GM12878 (cell line): ENCODE results near the gene HIPK4. TPM values are rescaled to one million over a fixed set of nuclear protein-coding genes. Genes with fewer than 3 reads are reported as not detected.

Experiments
- ATAC-seq: fragments of 200-7000 bp; cut with Tn5 transposase; 3 replicates; pipeline ENCODE4 v1.9.1; 2020; ENCODE audit warnings: mild to moderate bottlenecking, moderate library complexity
- BruUV-seq: library from RNA; stranded (reverse); fragments of 400-500 nt; replicated peaks from 2 replicates; lab custom pipeline; 2021; lab: Mats Ljungman, UMichigan
- CTCF ChIA-PET: fragments of 300-600 bp; sonication (Branson Sonifier 250); formaldehyde crosslinking; extraction: SDS; loops from one replicate; lab custom pipeline; 2021; ENCODE audit warnings: inconsistent platforms; lab: Yijun Ruan, JAX
- POLR2A ChIA-PET: fragments of 350-600 bp; formaldehyde crosslinking; extraction: SDS; loops from one replicate; lab custom pipeline; 2021; ENCODE audit warnings: inconsistent platforms; lab: Charles Lee
- RAD21 ChIA-PET: fragments of 300-600 bp; sonication (Branson Sonifier 250); formaldehyde crosslinking; loops from one replicate; lab custom pipeline; 2023; ENCODE audit warnings: antibody characterized with exemption; ENCODE audit not compliant: unreplicated experiment; lab: Charles Lee
- SMC1A ChIA-PET: fragments of 300-600 bp; sonication (Branson Sonifier 250); formaldehyde crosslinking; loops from one replicate; lab custom pipeline; 2023; ENCODE audit not compliant: unreplicated experiment, uncharacterized antibody; lab: Charles Lee
- DNase-seq: peaks from one replicate; pipeline ENCODE4 v3.0.0-alpha.2; 2011; ENCODE audit warnings: low read depth, low spot score
- FAIRE-seq: peaks from 3 replicates; lab custom pipeline; 2011; peaks lifted over from hg19 to GRCh38; lab: Jason Lieb, UNC
- H2AFZ ChIP-seq: 2 replicates; pipeline ENCODE4 v1.6.0; 2011; ENCODE audit warnings: low read depth, low read length, control low read depth; ENCODE audit not compliant: control insufficient read depth
- H3K27ac ChIP-seq: 2 replicates; pipeline ENCODE4 v1.5.1; 2011; ENCODE audit warnings: control low read depth; ENCODE audit not compliant: control insufficient read depth, insufficient read depth
- H3K27me3 ChIP-seq, 2 experiments: replicated peaks in 1 of 2; 2 replicates each; pipeline versions ENCODE4 v1.6.0 to v1.6.1; 2011; ENCODE audit warnings: low read length in 1 of 2; ENCODE audit not compliant: control insufficient read depth in 2 of 2, insufficient read depth in 2 of 2
- H3K36me3 ChIP-seq, 2 experiments: 2 replicates each; pipeline ENCODE4 v1.5.1; 2011; ENCODE audit warnings: low read length in 1 of 2; ENCODE audit not compliant: control insufficient read depth in 2 of 2, insufficient read depth in 2 of 2
- H3K4me1 ChIP-seq: 2 replicates; pipeline ENCODE4 v1.6.1; 2011; ENCODE audit warnings: mild to moderate bottlenecking, low read length, moderate library complexity, mixed read lengths; ENCODE audit not compliant: control insufficient read depth, insufficient read depth
- H3K4me2 ChIP-seq: 2 replicates; pipeline ENCODE4 v1.6.0; 2011; ENCODE audit warnings: control low read depth; ENCODE audit not compliant: control insufficient read depth, insufficient read depth
- H3K4me3 ChIP-seq: fragments of 200-600 bp; sonication (generic); 2 replicates; pipeline ENCODE4 v1.5.1; 2016
- H3K79me2 ChIP-seq: 2 replicates; pipeline ENCODE4 v1.6.0; 2011; ENCODE audit warnings: low read length; ENCODE audit not compliant: control insufficient read depth, insufficient read depth
- H3K9ac ChIP-seq: 2 replicates; pipeline ENCODE4 v1.8.0; 2011; ENCODE audit warnings: low read length, control low read depth, mixed read lengths; ENCODE audit not compliant: control insufficient read depth, insufficient read depth
- H3K9me3 ChIP-seq: replicated peaks from 3 replicates; pipeline ENCODE4 v1.5.1; 2011; ENCODE audit warnings: mild to moderate bottlenecking, low read length; ENCODE audit not compliant: control insufficient read depth, insufficient read depth
- H4K20me1 ChIP-seq: 2 replicates; pipeline ENCODE4 v1.6.0; 2011; ENCODE audit not compliant: control insufficient read depth, insufficient read depth
- KLF5 ChIP-seq: fragments of 450-650 bp; IDR thresholded peaks from 2 replicates; pipeline ENCODE4 v1.6.1; 2014; ENCODE audit warnings: mild to moderate bottlenecking; ENCODE audit not compliant: partially characterized antibody
- MEF2A ChIP-seq: IDR thresholded peaks from 2 replicates; pipeline ENCODE4 v1.6.1; 2011; ENCODE audit warnings: low read depth, mild to moderate bottlenecking, low read length, moderate library complexity; ENCODE audit not compliant: insufficient read depth
- SMC3 ChIP-seq: IDR thresholded peaks from 2 replicates; pipeline ENCODE4 v1.6.1; 2011; ENCODE audit warnings: low read length, improper control_type of control experiment, borderline replicate concordance
- ZNF217 ChIP-seq: fragments of 450-650 bp; IDR thresholded peaks from 2 replicates; pipeline ENCODE4 v1.6.1; 2017; ENCODE audit warnings: antibody characterized with exemption, mild to moderate bottlenecking
- WGBS: methylation state at CpG from one replicate; pipeline ENCODE4 v1.1.6; 2016; ENCODE audit warnings: low lambda C conversion rate; ENCODE audit not compliant: insufficient replicate concordance, insufficient coverage; ENCODE audit errors: missing lambda C conversion rate; 5-methylcytosine and 5-hydroxymethylcytosine counted together
- in situ Hi-C: fragments of 300-500 bp; cut with MboI; formaldehyde crosslinking; loops from 9 replicates; pipeline ENCODE4 v1.14.3; 2018; ENCODE audit warnings: mixed read lengths
- intact Hi-C: fragments of 100-400 bp; cut with micrococcal nuclease; formaldehyde crosslinking; loops from one replicate; pipeline ENCODE4 v1.14.2; 2022; ENCODE audit not compliant: unreplicated experiment
- polyA plus RNA-seq, 11 experiments: library from polyadenylated mRNA; depleted of rRNA in 4 of 11; unstranded in 6 of 11; stranded (reverse) in 5 of 11; fragments of >200 nt; fragmentation: Nextera tagmentation in 4 of 11; fragmentation: Illumina TruSeq in 1 of 11; extraction: Ambion mirVana in 4 of 11; extraction: Trizol in 1 of 11; gene quantifications; 1 replicate in 1 of 11; 2 replicates in 10 of 11; pipeline versions ENCODE4 v1.2.1 to v1.2.3, GENCODE V29; 2011 to 2016; ENCODE audit warnings: inconsistent platforms in 2 of 11, missing spikeins in 2 of 11, low read depth in 1 of 11
- total RNA-seq, 4 experiments: library from RNA; depleted of rRNA in 3 of 4; stranded (reverse); fragments of >200 nt in 3 of 4; fragmentation: Illumina TruSeq in 1 of 4; extraction: Trizol in 1 of 4; gene quantifications; 2 replicates each; pipeline versions ENCODE4 v1.2.1 to v1.2.3, GENCODE V29; 2013 to 2021
- TF ChIP-seq, protein P1 (sequence below): fragments of 450-650 bp; IDR thresholded peaks from 2 replicates; pipeline ENCODE4 v1.6.1; 2016; ENCODE audit warnings: mild to moderate bottlenecking

Gene HIPK4
- total and polyA plus RNA-seq, 10 of the 15 experiments (the other 5 are each of a cell fraction or from before 2014, with no cell fraction given) = 0.07 to 0.13 (median 0.08) TPM; not detected in 7

DNA sequence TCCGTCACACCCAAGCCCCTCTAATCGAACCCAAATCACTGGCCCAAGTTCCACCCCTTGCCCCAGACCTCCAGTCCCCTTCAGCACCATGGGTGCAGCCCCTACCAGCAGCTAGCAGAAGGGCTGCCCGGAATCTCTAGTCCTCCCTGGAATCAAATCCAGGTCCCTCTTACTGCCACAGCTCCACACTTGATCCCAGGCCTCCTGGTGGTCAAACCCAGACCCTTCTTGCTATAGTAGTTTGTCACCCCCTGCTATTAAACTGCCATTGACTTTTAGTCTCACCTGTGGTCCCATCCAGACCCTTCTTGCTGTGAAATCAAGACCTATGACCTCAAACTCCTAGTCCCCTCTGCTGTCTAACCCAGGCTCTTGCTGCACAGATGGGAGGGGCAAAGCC lies 8.7 kb downstream of the HIPK4 start:
- no peak overlapping the region for H3K27ac ChIP-seq
- BruUV-seq = no TSS peak
- no peak for ATAC-seq
- H3K9me3 ChIP-seq = no peaks in the 10 kb centered on the region
- RAD21 ChIA-PET = interaction anchor here (0.6 to 1.0 kb wide), 2 partner anchors 75 to 76 kb away, joined by 3 to 4 read pairs; no protein-coding TSS in a partner anchor
- CTCF ChIA-PET = interaction anchor here (0.6 kb wide), 1 partner anchor 76 kb away, joined by 3 read pairs; no protein-coding TSS in a partner anchor
- H3K4me1 ChIP-seq = no peaks in the 10 kb centered on the region
- WGBS = 27% methylated on average over 3 of the region's 3 CpGs
- no peaks in the 10 kb centered on the region for H4K20me1 ChIP-seq
- TF ChIP-seq SMC3 (peak; percentile 12; the same call in 1 of the 2 replicates), MEF2A (no peak)
- H3K79me2 ChIP-seq = no peaks in the 10 kb centered on the region
- no peak overlapping the region for H3K4me2 ChIP-seq
- no peak for FAIRE-seq
- in situ Hi-C loops (no loop called here), intact Hi-C loops (no loop called here)
- SMC1A ChIA-PET = no interaction called here
- H2AFZ ChIP-seq = no peak overlapping the region
- H3K36me3 ChIP-seq = no peaks in the 10 kb centered on the region
- no peaks in the 10 kb centered on the region for H3K27me3 ChIP-seq
- POLR2A ChIA-PET = interaction anchor here (0.9 kb wide), 1 partner anchor 32 kb away, joined by 17 read pairs; the partner anchor contains the start of gene PRX
- no peak overlapping the region for H3K4me3 ChIP-seq
- H3K9ac ChIP-seq = no peak overlapping the region
- DNase-seq = no peak

DNA sequence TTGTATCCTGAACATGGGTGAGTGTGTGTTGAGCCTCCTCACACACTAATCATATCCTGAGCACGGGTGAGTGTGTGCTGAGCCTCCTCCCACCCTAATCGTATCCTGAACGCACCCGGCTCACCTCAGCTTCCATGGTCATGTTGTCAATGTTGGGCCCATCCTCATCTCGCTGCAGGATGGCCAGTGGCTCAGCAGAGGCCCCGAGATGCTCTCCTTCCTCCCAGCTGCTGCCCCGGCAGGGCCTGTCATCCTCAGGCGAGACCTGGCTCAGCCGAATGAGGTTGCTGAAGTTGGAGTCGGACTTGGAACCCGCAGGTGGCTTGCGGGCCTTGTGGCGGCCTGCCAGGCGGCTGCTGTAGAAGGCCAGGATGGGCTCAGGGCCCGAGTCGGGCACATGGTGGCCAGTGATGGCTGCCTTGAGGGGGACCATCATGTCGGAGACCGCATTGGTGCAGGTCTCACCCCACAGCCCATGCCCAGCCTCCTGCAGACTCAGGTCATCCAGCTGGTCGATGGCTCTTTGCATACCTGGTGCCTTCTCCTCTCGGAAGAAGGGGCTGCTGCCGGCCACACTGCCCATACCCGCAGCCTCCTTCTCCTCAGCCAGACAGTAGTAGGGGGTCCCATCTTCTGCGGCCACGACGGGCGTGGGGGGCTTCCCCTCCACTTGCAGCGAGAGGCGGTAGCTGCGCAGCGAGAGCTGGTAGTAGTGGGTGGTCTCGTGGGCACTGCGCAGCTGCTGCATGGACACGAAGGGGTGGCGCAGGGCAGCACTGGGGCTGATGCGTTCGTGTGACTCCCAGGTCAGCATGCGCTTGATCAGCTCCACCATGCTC lies 9.6 kb downstream of the HIPK4 start:
- ChIA-PET RAD21 (interaction anchor here (1.5 kb wide), 1 partner anchor 75 kb away, joined by 5 read pairs; no protein-coding TSS in a partner anchor), CTCF (interaction anchor here (0.6 to 1.1 kb wide), 3 partner anchors 75 to 240 kb away, joined by 3 to 4 read pairs (median 3); no protein-coding TSS in a partner anchor)
- in situ Hi-C loops = no loop called here
- H3K4me3 ChIP-seq = no peak overlapping the region
- TF ChIP-seq ZNF217 (no peak), KLF5 (no peak)
- TF ChIP-seq, protein P1, sequence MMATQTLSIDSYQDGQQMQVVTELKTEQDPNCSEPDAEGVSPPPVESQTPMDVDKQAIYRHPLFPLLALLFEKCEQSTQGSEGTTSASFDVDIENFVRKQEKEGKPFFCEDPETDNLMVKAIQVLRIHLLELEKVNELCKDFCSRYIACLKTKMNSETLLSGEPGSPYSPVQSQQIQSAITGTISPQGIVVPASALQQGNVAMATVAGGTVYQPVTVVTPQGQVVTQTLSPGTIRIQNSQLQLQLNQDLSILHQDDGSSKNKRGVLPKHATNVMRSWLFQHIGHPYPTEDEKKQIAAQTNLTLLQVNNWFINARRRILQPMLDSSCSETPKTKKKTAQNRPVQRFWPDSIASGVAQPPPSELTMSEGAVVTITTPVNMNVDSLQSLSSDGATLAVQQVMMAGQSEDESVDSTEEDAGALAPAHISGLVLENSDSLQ = no peak
- TF ChIP-seq, all 136 proteins: peak for 0
- Histone ChIP-seq H3K4me1 (no peaks in the 10 kb centered on the region), H2AFZ (no peak overlapping the region), H4K20me1 (no peaks in the 10 kb centered on the region), H3K27me3 (no peaks in the 10 kb centered on the region), H3K9ac (no peak overlapping the region), H3K9me3 (no peaks in the 10 kb centered on the region), H3K27ac (no peak overlapping the region), H3K36me3 (no peaks in the 10 kb centered on the region), H3K79me2 (no peaks in the 10 kb centered on the region), H3K4me2 (no peak overlapping the region)
- ChIA-PET POLR2A (interaction anchor here (0.9 kb wide), 1 partner anchor 33 kb away, joined by 17 read pairs; the partner anchor contains the start of gene PRX), SMC1A (no interaction called here)
- intact Hi-C loops = no loop called here
- 91% methylated on average over 37 of the region's 37 CpGs for WGBS
- ATAC-seq = no peak
- DNase-seq = no peak
- FAIRE-seq = no peak
- BruUV-seq = no TSS peak
